ENCODE measurements around the gene C5orf34.

GRCh38 chr5:43536972-43537371 lies 22.0 kb upstream of the C5orf34 start:
- TF ChIP-seq POLR2A (IDR thresholded peaks at IDR 0.05): no peak
- TF ChIP-seq, protein P1, sequence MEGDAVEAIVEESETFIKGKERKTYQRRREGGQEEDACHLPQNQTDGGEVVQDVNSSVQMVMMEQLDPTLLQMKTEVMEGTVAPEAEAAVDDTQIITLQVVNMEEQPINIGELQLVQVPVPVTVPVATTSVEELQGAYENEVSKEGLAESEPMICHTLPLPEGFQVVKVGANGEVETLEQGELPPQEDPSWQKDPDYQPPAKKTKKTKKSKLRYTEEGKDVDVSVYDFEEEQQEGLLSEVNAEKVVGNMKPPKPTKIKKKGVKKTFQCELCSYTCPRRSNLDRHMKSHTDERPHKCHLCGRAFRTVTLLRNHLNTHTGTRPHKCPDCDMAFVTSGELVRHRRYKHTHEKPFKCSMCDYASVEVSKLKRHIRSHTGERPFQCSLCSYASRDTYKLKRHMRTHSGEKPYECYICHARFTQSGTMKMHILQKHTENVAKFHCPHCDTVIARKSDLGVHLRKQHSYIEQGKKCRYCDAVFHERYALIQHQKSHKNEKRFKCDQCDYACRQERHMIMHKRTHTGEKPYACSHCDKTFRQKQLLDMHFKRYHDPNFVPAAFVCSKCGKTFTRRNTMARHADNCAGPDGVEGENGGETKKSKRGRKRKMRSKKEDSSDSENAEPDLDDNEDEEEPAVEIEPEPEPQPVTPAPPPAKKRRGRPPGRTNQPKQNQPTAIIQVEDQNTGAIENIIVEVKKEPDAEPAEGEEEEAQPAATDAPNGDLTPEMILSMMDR (IDR thresholded peaks at IDR 0.05): no peak
